HepG2 (cell line): ENCODE data around the gene TENT4B. TPM values are rescaled to one million over a fixed set of nuclear protein-coding genes. Genes with fewer than 3 reads are reported as not detected.
A peak's percentile ranks its signal among the peaks of the same experiment; 100 is the strongest.

Experiments
- ARID2 ChIP-seq: sonication (generic); formaldehyde crosslinking; IDR thresholded peaks from 2 replicates; pipeline ENCODE4 v1.8.1; 2022; ENCODE audit warnings: mild to moderate bottlenecking, missing genetic modification reagents, borderline replicate concordance
- ATAD3A ChIP-seq: sonication (generic); formaldehyde crosslinking; IDR thresholded peaks from 2 replicates; pipeline ENCODE4 v1.4.0; 2020; ENCODE audit warnings: missing genetic modification reagents
- CCDC6 ChIP-seq: sonication (generic); formaldehyde crosslinking; IDR thresholded peaks from 2 replicates; pipeline ENCODE4 v1.8.1; 2022; ENCODE audit warnings: mild to moderate bottlenecking, missing genetic modification reagents, moderate library complexity
- CHCHD3 ChIP-seq: sonication (generic); formaldehyde crosslinking; IDR thresholded peaks from 2 replicates; pipeline ENCODE4 v1.8.0; 2022; ENCODE audit warnings: mild to moderate bottlenecking, missing genetic modification reagents, moderate library complexity
- EED ChIP-seq: sonication (generic); formaldehyde crosslinking; IDR thresholded peaks from 2 replicates; pipeline ENCODE4 v1.5.0; 2020; ENCODE audit warnings: mild to moderate bottlenecking, missing genetic modification reagents
- ELF3 ChIP-seq: IDR thresholded peaks from 2 replicates; pipeline ENCODE4 v1.6.1; 2016; ENCODE audit warnings: missing genetic modification reagents, missing compliant biosample characterization
- HCFC1 ChIP-seq: fragments of 150-350 bp; IDR thresholded peaks from 2 replicates; pipeline ENCODE4 v1.6.1; 2014; ENCODE audit warnings: low read depth, low read length
- JUND ChIP-seq: sonication (generic); formaldehyde crosslinking; IDR thresholded peaks from 2 replicates; pipeline ENCODE4 v1.8.0; 2022; ENCODE audit warnings: mild to moderate bottlenecking, missing genetic modification reagents
- KLF11 ChIP-seq: IDR thresholded peaks from 2 replicates; pipeline ENCODE4 v1.6.1; 2016; ENCODE audit warnings: missing compliant biosample characterization
- LCORL ChIP-seq, 2 experiments: fragments of 450-650 bp in 1 of 2; sonication (generic) in 1 of 2; formaldehyde crosslinking in 1 of 2; IDR thresholded peaks; 2 replicates each; pipeline versions ENCODE4 v1.5.0 to v1.6.1; 2017 to 2020; ENCODE audit warnings: antibody characterized with exemption in 1 of 2, missing genetic modification reagents in 1 of 2
- MED8 ChIP-seq: sonication (generic); formaldehyde crosslinking; IDR thresholded peaks from 2 replicates; pipeline ENCODE4 v1.8.1; 2023; ENCODE audit warnings: mild to moderate bottlenecking, missing genetic modification reagents; ENCODE audit not compliant: insufficient replicate concordance
- NFE2L1 ChIP-seq: sonication (generic); formaldehyde crosslinking; IDR thresholded peaks from 2 replicates; pipeline ENCODE4 v1.4.0; 2020; ENCODE audit warnings: missing genetic modification reagents, mild to moderate bottlenecking, borderline replicate concordance
- NFE2L2 ChIP-seq: fragments of 150-350 bp; IDR thresholded peaks from 2 replicates; pipeline ENCODE4 v1.6.1; 2014; ENCODE audit warnings: low read length
- NKX3-1 ChIP-seq: sonication (generic); formaldehyde crosslinking; IDR thresholded peaks from 2 replicates; pipeline ENCODE4 v1.5.0; 2020; ENCODE audit warnings: missing genetic modification reagents
- SMARCC2 ChIP-seq: fragments of 450-650 bp; IDR thresholded peaks from 2 replicates; pipeline ENCODE4 v1.6.1; 2017; ENCODE audit warnings: antibody characterized with exemption, mild to moderate bottlenecking
- TEAD2 ChIP-seq: sonication (generic); formaldehyde crosslinking; IDR thresholded peaks from 2 replicates; pipeline ENCODE4 v1.9.0; 2021; ENCODE audit warnings: missing genetic modification reagents
- TRAFD1 ChIP-seq: sonication (generic); formaldehyde crosslinking; IDR thresholded peaks from 2 replicates; pipeline ENCODE4 v1.5.1; 2020; ENCODE audit warnings: missing genetic modification reagents, mild to moderate bottlenecking, borderline replicate concordance
- ZFP91 ChIP-seq: sonication (generic); formaldehyde crosslinking; IDR thresholded peaks from 2 replicates; pipeline ENCODE4 v1.9.0; 2022; ENCODE audit warnings: missing genetic modification reagents, mild to moderate bottlenecking, borderline replicate concordance
- ZFX ChIP-seq: sonication (generic); formaldehyde crosslinking; IDR thresholded peaks from 2 replicates; pipeline ENCODE4 v1.4.0; 2020; ENCODE audit warnings: mild to moderate bottlenecking, low read depth, missing genetic modification reagents, moderate library complexity
- ZNF326 ChIP-seq: sonication (generic); formaldehyde crosslinking; IDR thresholded peaks from 2 replicates; pipeline ENCODE4 v1.4.0; 2020; ENCODE audit warnings: missing genetic modification reagents, borderline replicate concordance
- ZNF33A ChIP-seq: sonication (generic); formaldehyde crosslinking; IDR thresholded peaks from 2 replicates; pipeline ENCODE4 v1.5.1; 2020; ENCODE audit warnings: missing genetic modification reagents, mild to moderate bottlenecking, moderate library complexity, borderline replicate concordance
- ZNF503 ChIP-seq: sonication (generic); formaldehyde crosslinking; IDR thresholded peaks from 2 replicates; pipeline ENCODE4 v1.4.0; 2020; ENCODE audit warnings: missing genetic modification reagents
- ZNF784 ChIP-seq: sonication (generic); formaldehyde crosslinking; IDR thresholded peaks from 2 replicates; pipeline ENCODE4 v1.5.1; 2020; ENCODE audit warnings: missing genetic modification reagents, mild to moderate bottlenecking, borderline replicate concordance
- polyA plus RNA-seq, 8 experiments: library from polyadenylated mRNA; depleted of rRNA in 3 of 8; stranded (reverse) in 7 of 8; unstranded in 1 of 8; fragments of >200 nt; fragmentation: Illumina TruSeq in 4 of 8; extraction: Trizol in 4 of 8; gene quantifications; 2 replicates each; pipeline versions ENCODE4 v1.2.1 to v1.2.3, GENCODE V29; 2011 to 2016; ENCODE audit warnings: low read depth in 4 of 8, missing spikeins in 1 of 8, mixed read lengths in 1 of 8; ENCODE audit not compliant: insufficient read depth in 1 of 8
- total RNA-seq, 5 experiments: library from RNA; depleted of rRNA; stranded (reverse); fragments of >200 nt; fragmentation: Illumina TruSeq; extraction: Trizol; gene quantifications; 2 replicates each; pipeline ENCODE4 v1.2.3, GENCODE V29; 2016; ENCODE audit warnings: low read depth in 1 of 5
- TF ChIP-seq, protein P1 (sequence below): sonication (generic); formaldehyde crosslinking; IDR thresholded peaks from 2 replicates; pipeline ENCODE4 v1.8.0; 2022; ENCODE audit warnings: mild to moderate bottlenecking, missing genetic modification reagents, moderate library complexity

TENT4B gene
- total and polyA plus RNA-seq, 2 of the 13 experiments (the other 11 are each of a cell fraction or from before 2014, with no cell fraction given) = 15.0 to 32.8 TPM

DNA sequence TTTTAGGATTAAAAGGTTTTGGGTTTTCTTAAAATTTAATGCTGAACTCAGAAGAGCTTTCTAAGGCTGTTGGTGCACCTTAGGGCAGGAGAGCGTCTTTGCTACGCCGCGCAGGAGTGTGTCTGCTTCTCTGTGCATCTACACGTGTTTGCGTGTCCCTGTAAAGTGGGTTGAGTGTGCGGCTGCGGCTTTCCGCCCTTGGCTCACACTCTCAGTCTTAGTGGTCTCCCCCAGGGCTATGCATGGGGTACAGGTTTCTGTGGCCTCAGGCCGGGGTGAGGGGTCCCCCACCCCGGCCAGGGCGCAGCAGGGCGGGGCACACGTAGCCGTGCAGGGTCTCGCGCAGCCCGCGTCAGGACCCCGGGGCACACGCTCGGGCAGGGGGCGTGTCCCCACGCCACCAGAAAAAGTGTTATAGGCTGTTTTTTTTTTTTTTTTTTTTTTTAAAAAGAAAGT lies 727 bp upstream of the TENT4B start (continued):
- TF ChIP-seq NFE2L2 = no peak
- TF ChIP-seq MED8 (CRISPR knock-in tag) = no peak
- TF ChIP-seq ZFP91 = no peak; the same call in 1 of the 2 replicates
- TF ChIP-seq TRAFD1 (CRISPR knock-in tag) = no peak
- TF ChIP-seq ATAD3A (CRISPR knock-in tag) = no peak
- no peak for TF ChIP-seq SMARCC2
- TF ChIP-seq, protein P1, sequence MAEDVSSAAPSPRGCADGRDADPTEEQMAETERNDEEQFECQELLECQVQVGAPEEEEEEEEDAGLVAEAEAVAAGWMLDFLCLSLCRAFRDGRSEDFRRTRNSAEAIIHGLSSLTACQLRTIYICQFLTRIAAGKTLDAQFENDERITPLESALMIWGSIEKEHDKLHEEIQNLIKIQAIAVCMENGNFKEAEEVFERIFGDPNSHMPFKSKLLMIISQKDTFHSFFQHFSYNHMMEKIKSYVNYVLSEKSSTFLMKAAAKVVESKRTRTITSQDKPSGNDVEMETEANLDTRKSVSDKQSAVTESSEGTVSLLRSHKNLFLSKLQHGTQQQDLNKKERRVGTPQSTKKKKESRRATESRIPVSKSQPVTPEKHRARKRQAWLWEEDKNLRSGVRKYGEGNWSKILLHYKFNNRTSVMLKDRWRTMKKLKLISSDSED (CRISPR knock-in tag) = 0 out of 2 replicates have a peak, but pooled peaks have one; percentile 16
- no peak for TF ChIP-seq ARID2 (CRISPR knock-in tag)
- TF ChIP-seq ZFX (CRISPR knock-in tag) = no peak
- TF ChIP-seq NFE2L1 (CRISPR knock-in tag) = no peak
- no peak for TF ChIP-seq ELF3 (CRISPR knock-in tag)
- TF ChIP-seq EED (CRISPR knock-in tag) = no peak
- TF ChIP-seq JUND = no peak
- TF ChIP-seq TEAD2 (CRISPR knock-in tag) = no peak
- TF ChIP-seq ZNF503 (CRISPR knock-in tag) = 0 out of 2 replicates have a peak, but pooled peaks have one; percentile 65
- peak; percentile 27; the same call in 1 of the 2 replicates for TF ChIP-seq NKX3-1 (CRISPR knock-in tag)
- TF ChIP-seq CCDC6 = no peak
- no peak for TF ChIP-seq ZNF326 (CRISPR knock-in tag)
- no peak for TF ChIP-seq HCFC1
- no peak; the same call in 1 of the 2 replicates for TF ChIP-seq ZNF784 (CRISPR knock-in tag)
- no peak for TF ChIP-seq LCORL (IDR thresholded peaks at IDR 0.05)
- peak; percentile 24; the same call in 1 of the 2 replicates for TF ChIP-seq LCORL (CRISPR knock-in tag; IDR thresholded peaks at IDR 0.05)
- TF ChIP-seq ZNF33A (CRISPR knock-in tag) = no peak
- no peak for TF ChIP-seq CHCHD3 (CRISPR knock-in tag)
- TF ChIP-seq KLF11 = no peak
